ENCODE measurements around the gene CFAP46. TPM values are rescaled to one million over a fixed set of nuclear protein-coding genes. Genes with fewer than 3 reads are reported as not detected.

The CFAP46 gene
- total and polyA plus RNA-seq, 12 donors = 0.15 to 5.5 (median 1.1) TPM; not detected in 3

DNA sequence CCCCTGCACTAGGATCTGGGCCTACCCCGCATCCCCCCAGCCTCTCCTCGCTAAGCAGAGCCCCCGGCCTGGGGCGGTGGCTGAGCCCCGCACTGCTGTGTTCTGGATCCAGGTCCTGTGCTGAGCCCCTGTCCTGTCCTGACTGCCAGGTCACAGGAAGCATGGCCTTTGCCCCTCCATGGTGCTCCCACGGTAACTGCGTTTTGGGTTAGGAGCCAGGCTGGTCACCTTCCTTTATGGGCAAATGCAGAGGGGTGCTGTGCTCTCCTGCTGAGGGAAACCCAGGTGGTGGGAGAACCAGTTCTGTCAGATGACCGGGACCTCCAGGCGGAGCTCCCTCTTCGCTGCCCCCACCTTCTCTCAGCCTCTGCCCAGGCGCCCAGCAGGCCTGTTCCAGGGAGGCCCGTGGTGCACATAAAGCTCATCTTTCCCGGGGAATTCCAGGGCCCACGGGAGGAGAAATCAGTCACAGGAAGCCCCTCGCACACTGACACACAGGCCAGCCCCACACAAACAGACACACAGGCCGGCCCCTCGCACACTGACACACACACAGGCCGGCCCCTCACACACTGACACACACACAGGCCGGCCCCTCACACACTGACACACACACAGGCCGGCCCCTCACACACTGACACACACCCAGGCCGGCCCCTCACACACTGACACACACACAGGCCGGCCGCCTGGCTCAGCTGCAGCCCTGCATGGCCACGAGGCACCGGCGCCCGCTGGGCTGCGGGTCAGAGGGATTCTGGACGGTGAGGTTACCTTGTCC, 75.6 kb downstream of the CFAP46 start:
- intact Hi-C loops (cut with DNase I) = no loop called here
- no peak overlapping the region for H3K27ac ChIP-seq
- H3K4me3 ChIP-seq = no peak overlapping the region
- H3K9me3 ChIP-seq (replicated peaks in 1 of 3) = no peaks in the 10 kb centered on the region
- no peak for TF ChIP-seq POLR2A (IDR thresholded peaks at IDR 0.05)
- TF ChIP-seq, protein P1, sequence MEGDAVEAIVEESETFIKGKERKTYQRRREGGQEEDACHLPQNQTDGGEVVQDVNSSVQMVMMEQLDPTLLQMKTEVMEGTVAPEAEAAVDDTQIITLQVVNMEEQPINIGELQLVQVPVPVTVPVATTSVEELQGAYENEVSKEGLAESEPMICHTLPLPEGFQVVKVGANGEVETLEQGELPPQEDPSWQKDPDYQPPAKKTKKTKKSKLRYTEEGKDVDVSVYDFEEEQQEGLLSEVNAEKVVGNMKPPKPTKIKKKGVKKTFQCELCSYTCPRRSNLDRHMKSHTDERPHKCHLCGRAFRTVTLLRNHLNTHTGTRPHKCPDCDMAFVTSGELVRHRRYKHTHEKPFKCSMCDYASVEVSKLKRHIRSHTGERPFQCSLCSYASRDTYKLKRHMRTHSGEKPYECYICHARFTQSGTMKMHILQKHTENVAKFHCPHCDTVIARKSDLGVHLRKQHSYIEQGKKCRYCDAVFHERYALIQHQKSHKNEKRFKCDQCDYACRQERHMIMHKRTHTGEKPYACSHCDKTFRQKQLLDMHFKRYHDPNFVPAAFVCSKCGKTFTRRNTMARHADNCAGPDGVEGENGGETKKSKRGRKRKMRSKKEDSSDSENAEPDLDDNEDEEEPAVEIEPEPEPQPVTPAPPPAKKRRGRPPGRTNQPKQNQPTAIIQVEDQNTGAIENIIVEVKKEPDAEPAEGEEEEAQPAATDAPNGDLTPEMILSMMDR (IDR thresholded peaks at IDR 0.05) = no peak
- DNase-seq = peak in 1 of 7 donors; percentile 8
- WGBS, 4 donors = 79 to 86% (median 84%) methylated on average over 28 to 29 of the region's 29 CpGs; no CpG with 5 or more reads in 1 of the 4 donors
- no peaks in the 10 kb centered on the region for H3K4me1 ChIP-seq (replicated peaks in 1 of 2)
- H3K36me3 ChIP-seq (replicated peaks in 1 of 2) = no peaks in the 10 kb centered on the region
- H3K27me3 ChIP-seq = peaks cover 7% of the 10 kb centered on the region

DNA sequence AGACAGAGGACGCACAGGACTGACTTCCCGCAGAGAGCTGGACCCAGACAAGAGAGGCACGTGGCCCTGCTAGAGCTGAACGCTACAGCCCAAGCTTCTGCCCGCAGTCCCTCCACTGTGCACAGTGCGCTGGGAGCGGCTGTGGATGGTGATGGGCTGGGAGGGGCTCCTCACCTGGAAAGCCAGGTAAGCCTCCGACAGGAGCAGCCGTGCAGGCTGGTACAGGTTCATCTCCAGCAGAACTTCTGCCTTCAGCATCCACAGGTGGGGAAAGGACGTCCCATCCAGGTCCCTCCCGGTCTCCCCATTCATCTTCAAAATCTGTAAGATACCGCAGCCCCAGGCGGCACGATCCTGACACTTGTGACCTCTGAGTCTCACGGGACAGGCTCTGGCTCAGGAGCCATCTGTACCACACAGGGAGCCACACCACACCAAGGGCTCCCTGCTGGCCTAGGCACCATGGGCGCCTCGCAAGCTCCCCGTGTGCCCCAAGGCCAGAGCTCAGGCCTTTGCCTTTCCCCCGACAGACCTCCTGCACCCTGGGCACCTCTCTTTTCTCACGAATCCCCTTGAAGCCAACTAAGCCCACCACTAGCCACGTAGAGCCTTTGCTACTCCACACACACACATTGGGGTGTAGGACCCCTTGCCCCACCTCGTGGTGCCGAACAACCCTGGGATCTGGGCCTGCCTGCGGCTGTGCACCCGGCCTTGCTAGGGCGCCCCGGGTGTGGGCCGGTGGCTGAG, 76.3 kb downstream of the CFAP46 start:
- DNase-seq = peak in 2 of 7 donors; percentile 6 to 12
- Histone ChIP-seq H3K4me1 (replicated peaks in 1 of 2) (no peaks in the 10 kb centered on the region), H3K36me3 (replicated peaks in 1 of 2) (no peaks in the 10 kb centered on the region), H3K27ac (no peak overlapping the region), H3K4me3 (no peak overlapping the region), H3K27me3 (peaks cover 8% of the 10 kb centered on the region), H3K9me3 (replicated peaks in 1 of 3) (no peaks in the 10 kb centered on the region)
- WGBS, 4 donors = 87 to 92% (median 90%) methylated on average over 20 to 28 of the region's 28 CpGs
- TF ChIP-seq, protein P1 (IDR thresholded peaks at IDR 0.05) = no peak
- no peak for TF ChIP-seq POLR2A (IDR thresholded peaks at IDR 0.05)
- intact Hi-C loops (cut with DNase I) = no loop called here

DNA sequence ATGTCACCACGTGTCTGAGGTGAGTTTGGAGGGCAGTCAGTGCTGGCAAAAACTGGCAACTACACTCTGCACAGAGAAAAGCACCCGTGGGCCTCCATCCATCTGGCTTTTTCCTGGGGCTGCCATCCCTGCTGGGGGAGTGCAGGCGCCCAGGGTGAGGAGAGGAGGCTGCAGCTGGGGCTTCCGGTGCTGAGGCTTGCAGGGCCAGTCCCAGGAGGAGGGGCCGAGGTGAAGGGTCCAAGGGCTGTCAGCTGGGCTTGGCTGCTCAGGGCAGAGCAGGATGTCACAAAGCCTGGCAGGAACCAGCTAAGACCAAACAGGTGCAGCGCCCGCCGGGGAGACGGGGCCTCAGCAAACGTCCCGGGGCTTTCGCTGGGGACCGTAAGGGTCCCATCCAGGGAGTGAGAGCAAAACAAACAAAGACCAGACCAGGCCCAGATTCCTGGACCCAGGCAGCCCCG, 77.2 kb downstream of the CFAP46 start:
- intact Hi-C loops (cut with DNase I) = no loop called here
- H3K36me3 ChIP-seq (replicated peaks in 1 of 2) = no peaks in the 10 kb centered on the region
- no peak overlapping the region for H3K4me3 ChIP-seq
- TF ChIP-seq, protein P1 (IDR thresholded peaks at IDR 0.05) = no peak
- no peak for TF ChIP-seq POLR2A (IDR thresholded peaks at IDR 0.05)
- no peaks in the 10 kb centered on the region for H3K9me3 ChIP-seq (replicated peaks in 1 of 3)
- H3K27me3 ChIP-seq = peaks cover 8% of the 10 kb centered on the region
- DNase-seq = peak in 1 of 7 donors; percentile 7
- no peaks in the 10 kb centered on the region for H3K4me1 ChIP-seq (replicated peaks in 1 of 2)
- H3K27ac ChIP-seq = no peak overlapping the region
- 37 to 66% (median 55%) methylated on average over 6 to 14 of the region's 14 CpGs for WGBS, 4 donors

Data from adrenal gland (tissue), 12 donors.